ENCODE results near the gene SYAP1. TPM values are rescaled to one million over a fixed set of nuclear protein-coding genes. Genes with fewer than 3 reads are reported as not detected.

SYAP1 gene
- total and polyA plus RNA-seq, 10 of the 15 experiments (the other 5 are each of a cell fraction or from before 2014, with no cell fraction given): 5.9 to 29.9 (median 16.2) TPM

GRCh38 chrX:16754019-16754418 is 34.6 kb downstream of the SYAP1 start:
- no peak for DNase-seq (ENCODE audit: low read depth, low spot score)
- Histone ChIP-seq H3K36me3 (ENCODE audit: control insufficient read depth in 2 of 2, insufficient read depth in 2 of 2, low read length in 1 of 2) (peaks cover 0 to 4% of the 10 kb centered on the region in 2 experiments; a peak in 3 of 4 replicates), H3K4me3 (no peak overlapping the region), H3K4me1 (ENCODE audit: control insufficient read depth, insufficient read depth, low read length) (no peaks in the 10 kb centered on the region), H3K9ac (ENCODE audit: control insufficient read depth, insufficient read depth, low read length) (no peak overlapping the region), H3K4me2 (ENCODE audit: control insufficient read depth, insufficient read depth) (no peak overlapping the region), H3K9me3 (replicated peaks; ENCODE audit: control insufficient read depth, insufficient read depth, low read length) (no peaks in the 10 kb centered on the region), H3K27ac (ENCODE audit: control insufficient read depth, insufficient read depth) (no peak overlapping the region), H2AFZ (ENCODE audit: control insufficient read depth, low read depth, low read length) (no peak overlapping the region), H3K79me2 (ENCODE audit: control insufficient read depth, insufficient read depth, low read length) (no peaks in the 10 kb centered on the region), H3K27me3 (replicated peaks in 1 of 2; ENCODE audit: control insufficient read depth in 2 of 2, insufficient read depth in 2 of 2, low read length in 1 of 2) (no peaks in the 10 kb centered on the region), H4K20me1 (ENCODE audit: control insufficient read depth, insufficient read depth) (no peaks in the 10 kb centered on the region)
- ChIA-PET RAD21 (ENCODE audit: unreplicated experiment) (no interaction called here), POLR2A (no interaction called here), SMC1A (ENCODE audit: uncharacterized antibody, unreplicated experiment) (no interaction called here), CTCF (no interaction called here)
- 94% methylated on average over 2 of the region's 2 CpGs for WGBS (ENCODE audit: insufficient coverage, insufficient replicate concordance, low lambda C conversion rate, missing lambda C conversion rate)
- no peak for FAIRE-seq
- no peak for TF ChIP-seq GABPA (IDR thresholded peaks at IDR 0.05; ENCODE audit: low read depth)
- no peak for TF ChIP-seq CEBPB (IDR thresholded peaks at IDR 0.05; ENCODE audit: borderline replicate concordance in 1 of 2, low read depth in 2 of 2, low read length in 2 of 2)
- no peak for TF ChIP-seq POLR2AphosphoS5 (IDR thresholded peaks at IDR 0.05; ENCODE audit: low read length)
- BruUV-seq (replicated peaks): no TSS peak
- ATAC-seq: no peak
- in situ Hi-C loops (cut with MboI): no loop called here
- intact Hi-C loops (cut with micrococcal nuclease; ENCODE audit: unreplicated experiment): no loop called here

- FAIRE-seq: no peak
- Histone ChIP-seq H4K20me1 (ENCODE audit: control insufficient read depth, insufficient read depth) (no peaks in the 10 kb centered on the region), H3K27me3 (replicated peaks in 1 of 2; ENCODE audit: control insufficient read depth in 2 of 2, insufficient read depth in 2 of 2, low read length in 1 of 2) (no peaks in the 10 kb centered on the region), H2AFZ (ENCODE audit: control insufficient read depth, low read depth, low read length) (no peak overlapping the region), H3K9me3 (replicated peaks; ENCODE audit: control insufficient read depth, insufficient read depth, low read length) (no peaks in the 10 kb centered on the region), H3K4me3 (no peak overlapping the region), H3K36me3 (ENCODE audit: control insufficient read depth in 2 of 2, insufficient read depth in 2 of 2, low read length in 1 of 2) (peaks cover 0 to 10% of the 10 kb centered on the region in 2 experiments; a peak in 3 of 4 replicates), H3K9ac (ENCODE audit: control insufficient read depth, insufficient read depth, low read length) (no peak overlapping the region), H3K4me1 (ENCODE audit: control insufficient read depth, insufficient read depth, low read length) (no peaks in the 10 kb centered on the region), H3K79me2 (ENCODE audit: control insufficient read depth, insufficient read depth, low read length) (no peaks in the 10 kb centered on the region), H3K4me2 (ENCODE audit: control insufficient read depth, insufficient read depth) (no peak overlapping the region), H3K27ac (ENCODE audit: control insufficient read depth, insufficient read depth) (no peak overlapping the region)
- BruUV-seq (replicated peaks): no TSS peak
- ChIA-PET POLR2A (no interaction called here), CTCF (no interaction called here), RAD21 (ENCODE audit: unreplicated experiment) (no interaction called here), SMC1A (ENCODE audit: uncharacterized antibody, unreplicated experiment) (no interaction called here)
- intact Hi-C loops (cut with micrococcal nuclease; ENCODE audit: unreplicated experiment) (no loop called here), in situ Hi-C loops (cut with MboI) (no loop called here)
- DNase-seq (ENCODE audit: low read depth, low spot score): no peak
- WGBS (ENCODE audit: insufficient coverage, insufficient replicate concordance, low lambda C conversion rate, missing lambda C conversion rate): 94% methylated on average over 4 of the region's 4 CpGs
- no peak for ATAC-seq
- no peak for TF ChIP-seq CREB1 (IDR thresholded peaks at IDR 0.05; ENCODE audit: low read depth)
- no peak for TF ChIP-seq SIX5 (IDR thresholded peaks at IDR 0.05; ENCODE audit: low read depth, low read length, severe bottlenecking)
- TF ChIP-seq CTCF (IDR thresholded peaks at IDR 0.05 in 2 of 3, conservative IDR thresholded peaks at IDR 0.05 in 1 of 3; ENCODE audit: control insufficient read depth in 2 of 3, extremely low read depth in 1 of 3, insufficient read depth in 1 of 3, low read depth in 3 of 3, low read length in 3 of 3): no peak
- TF ChIP-seq FOXK2 (IDR thresholded peaks at IDR 0.05): no peak
- TF ChIP-seq SMAD5 (IDR thresholded peaks at IDR 0.05; ENCODE audit: low read depth): no peak
- TF ChIP-seq TARDBP (IDR thresholded peaks at IDR 0.05; ENCODE audit: borderline replicate concordance): no peak
- TF ChIP-seq NFIC (IDR thresholded peaks at IDR 0.05; ENCODE audit: low read depth, low read length): no peak
- no peak for TF ChIP-seq CBX5 (IDR thresholded peaks at IDR 0.05; ENCODE audit: low read depth)
- no peak for TF ChIP-seq ZNF217 (IDR thresholded peaks at IDR 0.05)
- TF ChIP-seq HDAC6 (IDR thresholded peaks at IDR 0.05; ENCODE audit: unreplicated experiment): no peak
- no peak for TF ChIP-seq SP1 (IDR thresholded peaks at IDR 0.05; ENCODE audit: low read depth, low read length)
- no peak for TF ChIP-seq NRF1 (conservative IDR thresholded peaks at IDR 0.05; ENCODE audit: low read depth, low read length)
- TF ChIP-seq SREBF2 (IDR thresholded peaks at IDR 0.05; ENCODE audit: low read length): no peak
- no peak for TF ChIP-seq ASH2L (IDR thresholded peaks at IDR 0.05; ENCODE audit: borderline replicate concordance, low read depth)
- no peak for TF ChIP-seq RELB (IDR thresholded peaks at IDR 0.05; ENCODE audit: low read depth)
Observed at GRCh38 chrX:16756724-16757123, 37.3 kb downstream of the SYAP1 start.
